Ovary (tissue), 9 donors: ENCODE measurements around the gene HSF4. TPM values are rescaled to one million over a fixed set of nuclear protein-coding genes. Genes with fewer than 3 reads are reported as not detected.
A peak's percentile ranks its signal among the peaks of the same experiment; 100 is the strongest.

Experiments
- DNase-seq, 5 donors: peaks; one replicate each; pipeline ENCODE4 v3.0.0-alpha.2; 2019 to 2020
- H3K27ac ChIP-seq, 2 donors: fragments of 200-600 bp; one replicate each; pipeline versions ENCODE4 v1.5.1 to v1.8.0; 2019 to 2022
- H3K27me3 ChIP-seq: fragments of 200-600 bp; one replicate; pipeline ENCODE4 v1.8.0; 2022
- H3K36me3 ChIP-seq: fragments of 200-600 bp; sonication (generic); one replicate; pipeline ENCODE4 v1.5.1; 2019
- H3K4me1 ChIP-seq: one replicate; pipeline ENCODE4 v1.8.1; 2013; ENCODE audit warnings: mild to moderate bottlenecking, moderate library complexity; ENCODE audit not compliant: insufficient read depth
- H3K4me3 ChIP-seq: fragments of 200-600 bp; sonication (generic); one replicate; pipeline ENCODE4 v1.5.1; 2017
- H3K9me3 ChIP-seq, 2 donors: fragments of 200-600 bp in 1 of 2; sonication (generic) in 1 of 2; one replicate each; pipeline versions ENCODE4 v1.5.1 to v1.8.1; 2013 to 2019; ENCODE audit warnings: mild to moderate bottlenecking in 1 of 2, moderate library complexity in 1 of 2
- CTCF ChIP-seq, 3 donors: fragments of 450-650 bp in 2 of 3; fragments of 200-600 bp in 1 of 3; IDR thresholded peaks; one replicate each; pipeline versions ENCODE4 v1.5.1 to v1.8.0; 2016 to 2022; ENCODE audit warnings: antibody characterized with exemption in 3 of 3, mild to moderate bottlenecking in 1 of 3
- EP300 ChIP-seq: sonication (generic); formaldehyde crosslinking; IDR thresholded peaks from one replicate; pipeline ENCODE4 v1.6.1; 2017; ENCODE audit warnings: antibody characterized with exemption
- POLR2A ChIP-seq: fragments of 450-650 bp; IDR thresholded peaks from one replicate; pipeline ENCODE4 v1.6.1; 2017; ENCODE audit warnings: antibody characterized with exemption, mild to moderate bottlenecking, moderate library complexity
- WGBS, 3 donors: extraction: QIAGEN DNeasy Blood & Tissue Kit in 1 of 3; methylation state at CpG; one replicate each; pipeline versions ENCODE4 v1.1.5 to v1.1.7; 2013 to 2017; 5-methylcytosine and 5-hydroxymethylcytosine counted together
- intact Hi-C, 4 donors: fragments of 100-400 bp; cut with DNase I; formaldehyde crosslinking; loops; one replicate each; pipeline versions ENCODE4 v1.11.0 to v1.15.1; 2022 to 2023
- polyA plus RNA-seq, 2 donors: library from polyadenylated mRNA; stranded (reverse); fragments of 200-250 nt in 1 of 2; fragments of 350-450 nt in 1 of 2; fragmentation: Illumina TruSeq in 1 of 2; extraction: RNeasy Lipid Tissue Mini Kit (QIAGEN cat#74804) in 1 of 2; gene quantifications; one replicate each; pipeline ENCODE4 v1.2.3, GENCODE V29; 2013 to 2014
- total RNA-seq, 7 donors: library from RNA; depleted of rRNA in 2 of 7; stranded (reverse); fragments of >200 nt in 2 of 7; fragmentation: NEBNext Ultra II Directional in 3 of 7; extraction: Animal tissue kit (Norgen Biotek cat#: 25700) in 3 of 7; gene quantifications; one replicate each; pipeline versions ENCODE4 v1.1.0 to v1.2.4, GENCODE V29; 2016 to 2023
- donor health status: DM: no; HTN: no; CAD: no; lungs with moderate emphysema.
- donor health status: DM: no; HTN: no; CAD: no.
- donor health status: Bipolar disorder and iron deficiency.
- donor health status: DM: yes; HTN: yes; CAD: no.
- donor health status: DM: no; HTN: no; CAD: no.
- donor health status: DM: yes; HTN: yes; CAD: no.

Gene HSF4
- total and polyA plus RNA-seq, 9 donors = 9.9 to 115 (median 69.6) TPM

DNA sequence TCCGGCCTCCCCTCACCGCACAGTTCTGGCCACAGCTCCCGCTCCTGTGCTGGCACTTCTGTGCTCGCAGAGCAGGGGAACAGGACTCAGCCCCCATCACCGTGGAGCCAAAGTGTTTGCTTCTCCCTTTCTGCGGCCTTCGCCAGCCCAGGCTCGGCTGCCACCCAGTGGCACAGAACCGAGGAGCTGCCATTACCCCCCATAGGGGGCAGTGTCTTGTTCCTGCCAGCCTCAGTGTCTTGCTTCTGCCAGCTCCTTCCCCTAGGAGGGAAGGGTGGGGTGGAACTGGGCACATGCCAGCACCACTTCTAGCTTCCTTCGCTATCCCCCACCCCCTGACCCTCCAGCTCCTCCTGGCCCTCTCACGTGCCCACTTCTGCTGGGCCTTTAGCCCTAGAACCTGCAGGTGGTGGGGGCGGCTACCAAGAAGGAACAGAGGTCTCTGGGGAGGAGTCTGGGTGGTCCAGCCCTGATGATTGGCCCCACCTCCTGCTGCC is 33.7 kb downstream of the HSF4 start:
- intact Hi-C loops = no loop called here
- peak in 3 of 5 donors; percentile 44 to 66 (median 47) for DNase-seq
- TF ChIP-seq CTCF (IDR thresholded peaks at IDR 0.05) (peak in 1 of 3 donors; percentile 17), EP300 (no peak)
- Histone ChIP-seq H3K27me3 (no peaks in the 10 kb centered on the region), H3K36me3 (no peaks in the 10 kb centered on the region), H3K27ac (no peak overlapping the region), H3K4me3 (no peak overlapping the region), H3K9me3 (no peaks in the 10 kb centered on the region), H3K4me1 (peaks cover 2% of the 10 kb centered on the region)
- WGBS, 3 donors = 53 to 54% (median 54%) methylated on average over 12 of the region's 12 CpGs

GRCh38 chr16:67199011-67199807 is 34.7 kb downstream of the HSF4 start, which contains the start of gene ELMO3:
TSS of gene ELMO3 (plus strand) at chr16:67199131. CDS start at chr16:67199327, 196 bp downstream.
- H3K27ac ChIP-seq = no peak within 1 kb of the TSS
- no peaks in the 10 kb centered on the region for H3K27me3 ChIP-seq
- no peak for TF ChIP-seq EP300
- no peak for TF ChIP-seq POLR2A
- no peak for TF ChIP-seq CTCF (IDR thresholded peaks at IDR 0.05)
- H3K9me3 ChIP-seq = no peaks in the 10 kb centered on the region
- H3K4me3 ChIP-seq = peak within 1 kb of the TSS; percentile 4
- intact Hi-C loops = no loop called here
- H3K36me3 ChIP-seq = no peaks in the 10 kb centered on the region
- DNase-seq = peak in 3 of 5 donors; percentile 44 to 66 (median 55)
- WGBS, 3 donors = 18 to 24% (median 22%) methylated on average over 43 to 61 of the region's 61 CpGs
- peaks cover 1% of the 10 kb centered on the region for H3K4me1 ChIP-seq

- Histone ChIP-seq H3K36me3 (no peaks in the 10 kb centered on the region), H3K4me3 (peak overlapping the region; percentile 4), H3K27ac (no peak overlapping the region), H3K4me1 (peaks cover 1% of the 10 kb centered on the region), H3K27me3 (no peaks in the 10 kb centered on the region), H3K9me3 (no peaks in the 10 kb centered on the region)
- DNase-seq = peak in 2 of 5 donors; percentile 37 to 65
- intact Hi-C loops = no loop called here
- WGBS, 3 donors = 21 to 29% (median 23%) methylated on average over 21 to 22 of the region's 22 CpGs
- TF ChIP-seq EP300 = no peak
- TF ChIP-seq POLR2A = no peak
- TF ChIP-seq CTCF (IDR thresholded peaks at IDR 0.05) = no peak
These were observed 35.3 kb downstream of the HSF4 start for GRCh38 chr16:67199808-67200198.

- WGBS, 3 donors = 85 to 89% (median 88%) methylated on average over 8 of the region's 8 CpGs
- peaks cover 1% of the 10 kb centered on the region for H3K4me1 ChIP-seq
- no peak overlapping the region for H3K27ac ChIP-seq
- no peak for DNase-seq
- intact Hi-C loops = no loop called here
- H3K27me3 ChIP-seq = no peaks in the 10 kb centered on the region
- H3K4me3 ChIP-seq = no peak overlapping the region
- TF ChIP-seq CTCF (IDR thresholded peaks at IDR 0.05) (no peak), POLR2A (no peak), EP300 (no peak)
- H3K9me3 ChIP-seq = no peaks in the 10 kb centered on the region
- no peaks in the 10 kb centered on the region for H3K36me3 ChIP-seq
These were observed 35.9 kb downstream of the HSF4 start for GRCh38 chr16:67200491-67200890.
